ENCODE results near the gene CEMIP.

GRCh38 chr15:80791004-80791403 is 11.8 kb downstream of the CEMIP start:
- TF ChIP-seq, protein P1, sequence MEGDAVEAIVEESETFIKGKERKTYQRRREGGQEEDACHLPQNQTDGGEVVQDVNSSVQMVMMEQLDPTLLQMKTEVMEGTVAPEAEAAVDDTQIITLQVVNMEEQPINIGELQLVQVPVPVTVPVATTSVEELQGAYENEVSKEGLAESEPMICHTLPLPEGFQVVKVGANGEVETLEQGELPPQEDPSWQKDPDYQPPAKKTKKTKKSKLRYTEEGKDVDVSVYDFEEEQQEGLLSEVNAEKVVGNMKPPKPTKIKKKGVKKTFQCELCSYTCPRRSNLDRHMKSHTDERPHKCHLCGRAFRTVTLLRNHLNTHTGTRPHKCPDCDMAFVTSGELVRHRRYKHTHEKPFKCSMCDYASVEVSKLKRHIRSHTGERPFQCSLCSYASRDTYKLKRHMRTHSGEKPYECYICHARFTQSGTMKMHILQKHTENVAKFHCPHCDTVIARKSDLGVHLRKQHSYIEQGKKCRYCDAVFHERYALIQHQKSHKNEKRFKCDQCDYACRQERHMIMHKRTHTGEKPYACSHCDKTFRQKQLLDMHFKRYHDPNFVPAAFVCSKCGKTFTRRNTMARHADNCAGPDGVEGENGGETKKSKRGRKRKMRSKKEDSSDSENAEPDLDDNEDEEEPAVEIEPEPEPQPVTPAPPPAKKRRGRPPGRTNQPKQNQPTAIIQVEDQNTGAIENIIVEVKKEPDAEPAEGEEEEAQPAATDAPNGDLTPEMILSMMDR (IDR thresholded peaks at IDR 0.05), result no peak
- TF ChIP-seq POLR2A (IDR thresholded peaks at IDR 0.05) (no peak), EP300 (IDR thresholded peaks at IDR 0.05) (no peak)
